Prostate gland (tissue), 2 donors: ENCODE measurements around the gene SZRD1.

ENCODE experiments used
- CTCF ChIP-seq, 4 experiments: fragments of 200-600 bp in 2 of 4; fragments of 450-650 bp in 2 of 4; sonication (generic) in 2 of 4; IDR thresholded peaks; 1 replicate in 3 of 4; 2 replicates in 1 of 4; pipeline ENCODE4 v1.5.1; 2016 to 2019; ENCODE audit warnings: antibody characterized with exemption in 4 of 4, mild to moderate bottlenecking in 2 of 4, moderate library complexity in 2 of 4
- POLR2A ChIP-seq: fragments of 450-650 bp; IDR thresholded peaks from one replicate; pipeline ENCODE4 v1.6.1; 2016; ENCODE audit warnings: antibody characterized with exemption, mild to moderate bottlenecking

- TF ChIP-seq CTCF (IDR thresholded peaks at IDR 0.05) (no peak), POLR2A (no peak)
Measured at GRCh38 chr1:16324456-16324890, 42.6 kb upstream of the SZRD1 start.
